OCI-LY3 (cell line): ENCODE results near the gene OR6S1.

Source experiments
- H2AFZ ChIP-seq: fragments of 200-600, 300-600 bp; shearing (Covaris generic); 2 replicates; pipeline ENCODE4 v1.6.0; 2014; ENCODE audit warnings: antibody characterized with exemption, low read depth, low read length
- H3K27ac ChIP-seq: fragments of 200-600, 300-600 bp; sonication (generic); 2 replicates; pipeline ENCODE4 v1.5.1; 2014; ENCODE audit warnings: mild to moderate bottlenecking, low read length, moderate library complexity, mixed read lengths
- H3K27me3 ChIP-seq: fragments of 200-600, 300-600 bp; sonication (generic); 2 replicates; pipeline ENCODE4 v1.6.1; 2014; ENCODE audit warnings: low read depth, low read length, mixed read lengths
- H3K36me3 ChIP-seq: fragments of 200-600, 300-600 bp; sonication (generic); replicated peaks from 2 replicates; pipeline ENCODE3; 2014; ENCODE audit warnings: low read depth, low read length, mixed read lengths
- H3K4me1 ChIP-seq: fragments of 300-600, 200-600 bp; sonication (generic); 2 replicates; pipeline ENCODE4 v1.6.1; 2014; ENCODE audit warnings: low read length, mixed read lengths
- H3K4me2 ChIP-seq: fragments of 200-600, 300-600 bp; sonication (generic); 2 replicates; pipeline ENCODE4 v1.6.1; 2014; ENCODE audit warnings: low read length, mixed read lengths
- H3K4me3 ChIP-seq: fragments of 300-600, 200-600 bp; sonication (generic); 2 replicates; pipeline ENCODE4 v1.5.1; 2014; ENCODE audit warnings: antibody characterized with exemption, mild to moderate bottlenecking, low read length, moderate library complexity
- H3K79me2 ChIP-seq: fragments of 300-600, 200-600 bp; shearing (Covaris generic); 2 replicates; pipeline ENCODE4 v1.6.1; 2014; ENCODE audit warnings: mild to moderate bottlenecking, low read length, mixed read lengths
- H3K9ac ChIP-seq: fragments of 300-600, 200-600 bp; shearing (Covaris generic); 2 replicates; pipeline ENCODE4 v1.6.0; 2014; ENCODE audit warnings: mild to moderate bottlenecking, low read length, moderate library complexity
- H3K9me3 ChIP-seq: fragments of 200-600, 300-600 bp; shearing (Covaris generic); 2 replicates; pipeline ENCODE4 v1.6.1; 2014; ENCODE audit warnings: low read length, mixed read lengths; ENCODE audit not compliant: insufficient read depth
- H4K20me1 ChIP-seq: fragments of 200-600, 300-600 bp; sonication (generic); 2 replicates; pipeline ENCODE4 v1.6.1; 2016; ENCODE audit warnings: low read length, mixed read lengths; ENCODE audit not compliant: insufficient read depth
- CTCF ChIP-seq: fragments of 200-600, 300-600 bp; sonication (generic); IDR thresholded peaks from 2 replicates; pipeline ENCODE4 v1.5.1; 2014; ENCODE audit warnings: antibody characterized with exemption, low read length, low read depth
- EZH2phosphoT487 ChIP-seq: fragments of 200-600 bp; shearing (Covaris generic); IDR thresholded peaks from 2 replicates; pipeline ENCODE4 v1.6.1; 2018; ENCODE audit warnings: antibody characterized with exemption, mixed run types, low read depth

The OR6S1 gene

GRCh38 chr14:20618271-20618749 is 23.2 kb downstream of the OR6S1 start:
- H3K27me3 ChIP-seq: no peaks in the 10 kb centered on the region
- H3K27ac ChIP-seq: no peak overlapping the region
- H3K4me2 ChIP-seq: peak overlapping the region; percentile 13
- TF ChIP-seq EZH2phosphoT487: no peak
- no peak for TF ChIP-seq CTCF
- no peaks in the 10 kb centered on the region for H3K9me3 ChIP-seq
- H3K36me3 ChIP-seq: no peaks in the 10 kb centered on the region
- no peaks in the 10 kb centered on the region for H3K79me2 ChIP-seq
- no peak overlapping the region for H3K9ac ChIP-seq
- H2AFZ ChIP-seq: no peak overlapping the region
- H3K4me3 ChIP-seq: no peak overlapping the region
- H3K4me1 ChIP-seq: peaks cover 27% of the 10 kb centered on the region
- no peaks in the 10 kb centered on the region for H4K20me1 ChIP-seq

- Histone ChIP-seq H3K79me2 (no peaks in the 10 kb centered on the region), H4K20me1 (peaks cover 5% of the 10 kb centered on the region), H3K27ac (no peak overlapping the region), H2AFZ (no peak overlapping the region), H3K36me3 (no peaks in the 10 kb centered on the region), H3K4me1 (peaks cover 31% of the 10 kb centered on the region), H3K27me3 (no peaks in the 10 kb centered on the region), H3K4me2 (peak overlapping the region; percentile 13), H3K4me3 (no peak overlapping the region), H3K9ac (no peak overlapping the region), H3K9me3 (no peaks in the 10 kb centered on the region)
- TF ChIP-seq EZH2phosphoT487: no peak
- TF ChIP-seq CTCF: no peak
These were observed 24.1 kb downstream of the OR6S1 start for GRCh38 chr14:20617138-20618003.

GRCh38 chr14:20615996-20616395 is 25.5 kb downstream of the OR6S1 start:
- no peak overlapping the region for H3K4me3 ChIP-seq
- peaks cover 40% of the 10 kb centered on the region for H3K4me1 ChIP-seq
- H3K27me3 ChIP-seq: peaks cover 7% of the 10 kb centered on the region
- H3K4me2 ChIP-seq: no peak overlapping the region
- H3K27ac ChIP-seq: no peak overlapping the region
- H3K9me3 ChIP-seq: no peaks in the 10 kb centered on the region
- peaks cover 5% of the 10 kb centered on the region for H4K20me1 ChIP-seq
- H3K79me2 ChIP-seq: no peaks in the 10 kb centered on the region
- H3K9ac ChIP-seq: no peak overlapping the region
- TF ChIP-seq EZH2phosphoT487: no peak
- TF ChIP-seq CTCF: no peak
- no peak overlapping the region for H2AFZ ChIP-seq
- no peaks in the 10 kb centered on the region for H3K36me3 ChIP-seq

GRCh38 chr14:20614038-20614840 is 27.3 kb downstream of the OR6S1 start:
- peaks cover 10% of the 10 kb centered on the region for H3K27me3 ChIP-seq
- no peaks in the 10 kb centered on the region for H3K36me3 ChIP-seq
- peaks cover 44% of the 10 kb centered on the region for H3K4me1 ChIP-seq
- H2AFZ ChIP-seq: peak overlapping the region; percentile 71
- H3K79me2 ChIP-seq: no peaks in the 10 kb centered on the region
- H3K4me3 ChIP-seq: peak overlapping the region; percentile 84
- no peak for TF ChIP-seq CTCF
- no peaks in the 10 kb centered on the region for H3K9me3 ChIP-seq
- peak overlapping the region; percentile 87 for H3K4me2 ChIP-seq
- H3K9ac ChIP-seq: peak overlapping the region; percentile 66
- peak overlapping the region; percentile 76 for H3K27ac ChIP-seq
- peaks cover 5% of the 10 kb centered on the region for H4K20me1 ChIP-seq
